T-helper 2 cell treated with Interferon-gamma antibody and Interleukin-4, amounts not matched to agents 5 μg/mL and 100 μg/mL, for 36 hours (primary cell): Measurements from ENCODE around the gene HDAC11.
"Not testable (repeated sequence)": the region's sequence is repeated elsewhere in the genome, so short reads cannot be mapped to it uniquely, and the experiment has no call there.

Experiments
- DNase-seq: peaks from one replicate; pipeline ENCODE4 v3.0.0; 2021; ENCODE audit warnings: low spot score
- H3K27ac Mint-ChIP-seq: one replicate; pipeline ENCODE4 v1.8.0; 2021; ENCODE audit warnings: mild to moderate bottlenecking, mixed read lengths
- H3K27me3 Mint-ChIP-seq: one replicate; pipeline ENCODE4 v1.8.0; 2021; ENCODE audit warnings: low read depth, mixed read lengths
- H3K36me3 Mint-ChIP-seq: one replicate; pipeline ENCODE4 v1.8.0; 2021; ENCODE audit warnings: low read depth, mixed read lengths
- H3K4me1 Mint-ChIP-seq: one replicate; pipeline ENCODE4 v1.8.0; 2021; ENCODE audit warnings: low read depth, mixed read lengths
- H3K4me3 Mint-ChIP-seq: one replicate; pipeline ENCODE4 v1.8.0; 2022; ENCODE audit warnings: mild to moderate bottlenecking, moderate library complexity, mixed read lengths
- H3K9me3 Mint-ChIP-seq: one replicate; pipeline ENCODE4 v1.8.0; 2021; ENCODE audit warnings: mixed read lengths

Gene HDAC11

GRCh38 chr3:13514639-13515435 lies 34.7 kb downstream of the HDAC11 start:
- H3K36me3 Mint-ChIP-seq, result no peaks in the 10 kb centered on the region
- H3K9me3 Mint-ChIP-seq, result no peaks in the 10 kb centered on the region
- no peaks in the 10 kb centered on the region for H3K27me3 Mint-ChIP-seq
- no peak overlapping the region for H3K4me3 Mint-ChIP-seq
- H3K27ac Mint-ChIP-seq, result peak overlapping the region; percentile 3
- peaks cover 1% of the 10 kb centered on the region for H3K4me1 Mint-ChIP-seq
- no peak for DNase-seq

- Mint-ChIP-seq H3K27me3 (no peaks in the 10 kb centered on the region), H3K27ac (no peak overlapping the region), H3K4me3 (no peak overlapping the region), H3K9me3 (no peaks in the 10 kb centered on the region), H3K4me1 (peaks cover 1% of the 10 kb centered on the region), H3K36me3 (no peaks in the 10 kb centered on the region)
- DNase-seq, result no peak
Observed at GRCh38 chr3:13515786-13516759, 36.0 kb downstream of the HDAC11 start.

- H3K9me3 Mint-ChIP-seq, result no peaks in the 10 kb centered on the region
- H3K27ac Mint-ChIP-seq, result no peak overlapping the region
- H3K27me3 Mint-ChIP-seq, result no peaks in the 10 kb centered on the region
- no peak for DNase-seq
- H3K4me3 Mint-ChIP-seq, result no peak overlapping the region
- no peaks in the 10 kb centered on the region for H3K36me3 Mint-ChIP-seq
- H3K4me1 Mint-ChIP-seq, result peaks cover 1% of the 10 kb centered on the region
Observed at GRCh38 chr3:13516760-13517135, 36.6 kb downstream of the HDAC11 start.

- Mint-ChIP-seq H3K4me3 (no peak overlapping the region), H3K27ac (no peak overlapping the region), H3K36me3 (no peaks in the 10 kb centered on the region), H3K27me3 (no peaks in the 10 kb centered on the region), H3K4me1 (peaks cover 1% of the 10 kb centered on the region), H3K9me3 (no peaks in the 10 kb centered on the region)
- DNase-seq, result no peak
Observed at GRCh38 chr3:13517253-13517977, 37.3 kb downstream of the HDAC11 start.

GRCh38 chr3:13518516-13518953 lies 38.4 kb downstream of the HDAC11 start:
- no peak overlapping the region for H3K27ac Mint-ChIP-seq
- no peaks in the 10 kb centered on the region for H3K27me3 Mint-ChIP-seq
- DNase-seq, result no peak
- H3K9me3 Mint-ChIP-seq, result no peaks in the 10 kb centered on the region
- no peaks in the 10 kb centered on the region for H3K36me3 Mint-ChIP-seq
- H3K4me3 Mint-ChIP-seq, result no peak overlapping the region
- H3K4me1 Mint-ChIP-seq, result peaks cover 1% of the 10 kb centered on the region

- Mint-ChIP-seq H3K4me3 (no peak overlapping the region), H3K36me3 (no peaks in the 10 kb centered on the region), H3K4me1 (peaks cover 1% of the 10 kb centered on the region), H3K27me3 (no peaks in the 10 kb centered on the region), H3K9me3 (no peaks in the 10 kb centered on the region), H3K27ac (no peak overlapping the region)
- DNase-seq, result no peak
Observed at GRCh38 chr3:13519006-13519791, 39.1 kb downstream of the HDAC11 start.

GRCh38 chr3:13520326-13520880 lies 40.3 kb downstream of the HDAC11 start:
- no peaks in the 10 kb centered on the region for H3K36me3 Mint-ChIP-seq
- no peaks in the 10 kb centered on the region for H3K4me1 Mint-ChIP-seq
- H3K9me3 Mint-ChIP-seq, result no peaks in the 10 kb centered on the region
- no peak overlapping the region for H3K4me3 Mint-ChIP-seq
- no peak overlapping the region for H3K27ac Mint-ChIP-seq
- no peaks in the 10 kb centered on the region for H3K27me3 Mint-ChIP-seq
- no peak for DNase-seq

- no peaks in the 10 kb centered on the region for H3K4me1 Mint-ChIP-seq
- no peak for DNase-seq
- no peaks in the 10 kb centered on the region for H3K27me3 Mint-ChIP-seq
- no peaks in the 10 kb centered on the region for H3K36me3 Mint-ChIP-seq
- H3K9me3 Mint-ChIP-seq, result no peaks in the 10 kb centered on the region
- H3K27ac Mint-ChIP-seq, result no peak overlapping the region
- H3K4me3 Mint-ChIP-seq, result no peak overlapping the region
Observed at GRCh38 chr3:13521309-13521708, 41.2 kb downstream of the HDAC11 start.

GRCh38 chr3:13521749-13522148 lies 41.6 kb downstream of the HDAC11 start:
- not testable (repeated sequence) for H3K27ac Mint-ChIP-seq, DNase-seq, H3K4me3 Mint-ChIP-seq, H3K36me3 Mint-ChIP-seq, H3K27me3 Mint-ChIP-seq, H3K9me3 Mint-ChIP-seq, H3K4me1 Mint-ChIP-seq

- H3K27me3 Mint-ChIP-seq, result no peaks in the 10 kb centered on the region
- no peak overlapping the region for H3K4me3 Mint-ChIP-seq
- no peak overlapping the region for H3K27ac Mint-ChIP-seq
- H3K4me1 Mint-ChIP-seq, result no peaks in the 10 kb centered on the region
- no peak for DNase-seq
- H3K9me3 Mint-ChIP-seq, result no peaks in the 10 kb centered on the region
- no peaks in the 10 kb centered on the region for H3K36me3 Mint-ChIP-seq
Observed at GRCh38 chr3:13522236-13522635, 42.1 kb downstream of the HDAC11 start.

GRCh38 chr3:13524979-13525669 lies 45.0 kb downstream of the HDAC11 start:
- no peaks in the 10 kb centered on the region for H3K4me1 Mint-ChIP-seq
- no peak overlapping the region for H3K27ac Mint-ChIP-seq
- H3K27me3 Mint-ChIP-seq, result no peaks in the 10 kb centered on the region
- H3K36me3 Mint-ChIP-seq, result no peaks in the 10 kb centered on the region
- no peak for DNase-seq
- no peaks in the 10 kb centered on the region for H3K9me3 Mint-ChIP-seq
- H3K4me3 Mint-ChIP-seq, result no peak overlapping the region

GRCh38 chr3:13525827-13526625 lies 45.9 kb downstream of the HDAC11 start:
- Mint-ChIP-seq H3K4me3 (no peak overlapping the region), H3K36me3 (no peaks in the 10 kb centered on the region), H3K9me3 (no peaks in the 10 kb centered on the region), H3K4me1 (no peaks in the 10 kb centered on the region), H3K27me3 (no peaks in the 10 kb centered on the region), H3K27ac (no peak overlapping the region)
- DNase-seq, result no peak
